Ovary (tissue), 3 donors: ENCODE results near the gene GON4L.

Experiments
- CTCF ChIP-seq, 3 donors: fragments of 450-650 bp in 2 of 3; fragments of 200-600 bp in 1 of 3; IDR thresholded peaks; one replicate each; pipeline versions ENCODE4 v1.5.1 to v1.8.0; 2016 to 2022; ENCODE audit warnings: antibody characterized with exemption in 3 of 3, mild to moderate bottlenecking in 1 of 3
- EP300 ChIP-seq: sonication (generic); formaldehyde crosslinking; IDR thresholded peaks from one replicate; pipeline ENCODE4 v1.6.1; 2017; ENCODE audit warnings: antibody characterized with exemption
- POLR2A ChIP-seq: fragments of 450-650 bp; IDR thresholded peaks from one replicate; pipeline ENCODE4 v1.6.1; 2017; ENCODE audit warnings: antibody characterized with exemption, mild to moderate bottlenecking, moderate library complexity
- donor health status: DM: no; HTN: no; CAD: no.

- TF ChIP-seq CTCF (IDR thresholded peaks at IDR 0.05) (no peak), POLR2A (no peak), EP300 (no peak)
These were observed 80.6 kb downstream of the GON4L start for GRCh38 chr1:155776414-155776813.
